Lower lobe of right lung (tissue), 2 donors: ENCODE measurements around the gene HSF2. TPM values are rescaled to one million over a fixed set of nuclear protein-coding genes. Genes with fewer than 3 reads are reported as not detected.
"Not testable (repeated sequence)": the region's sequence is repeated elsewhere in the genome, so short reads cannot be mapped to it uniquely, and the experiment has no call there.

ENCODE experiments used
- ATAC-seq, 2 donors: fragments of 200-7000 bp; cut with Tn5 transposase; one replicate each; pipeline ENCODE4 v1.9.1; 2020 to 2022; ENCODE audit warnings: mild to moderate bottlenecking in 2 of 2, moderate library complexity in 2 of 2
- DNase-seq: peaks from one replicate; pipeline ENCODE4 v3.0.0-alpha.2; 2020
- H3K27ac ChIP-seq: fragments of 200-600 bp; one replicate; pipeline ENCODE4 v1.8.0; 2022
- H3K27me3 ChIP-seq: fragments of 200-600 bp; one replicate; pipeline ENCODE4 v1.8.0; 2022; ENCODE audit warnings: low read depth
- H3K36me3 ChIP-seq: fragments of 200-600 bp; one replicate; pipeline ENCODE4 v1.8.0; 2022; ENCODE audit warnings: mild to moderate bottlenecking
- H3K4me1 ChIP-seq: fragments of 200-600 bp; one replicate; pipeline ENCODE4 v1.8.0; 2022
- H3K4me3 ChIP-seq: fragments of 200-600 bp; one replicate; pipeline ENCODE4 v1.8.0; 2022; ENCODE audit warnings: mild to moderate bottlenecking
- H3K9me3 ChIP-seq: fragments of 200-600 bp; one replicate; pipeline ENCODE4 v1.8.0; 2022
- CTCF ChIP-seq: fragments of 200-600 bp; IDR thresholded peaks from one replicate; pipeline ENCODE4 v1.8.0; 2022; ENCODE audit warnings: antibody characterized with exemption, mild to moderate bottlenecking
- intact Hi-C: fragments of 100-400 bp; cut with DNase I; formaldehyde crosslinking; loops from one replicate; pipeline ENCODE4 v1.11.0; 2022
- total RNA-seq: library from RNA; stranded (reverse); fragmentation: NEBNext Ultra II Directional; extraction: Animal tissue kit (Norgen Biotek cat#: 25700); gene quantifications from one replicate; pipeline ENCODE4 v1.2.1, GENCODE V29; 2021
- donor health status: DM: no; HTN: yes; CAD: no; lungs with severe emphysema.

HSF2 gene
- total RNA-seq, 1 donor from 2014 or later: 11.0 TPM

- DNase-seq: no peak
- peaks cover 99% of the 10 kb centered on the region for H3K36me3 ChIP-seq
Observed at GRCh38 chr6:122452509-122452908, 53.1 kb downstream of the HSF2 start.

GRCh38 chr6:122454673-122455072 lies 55.2 kb downstream of the HSF2 start:
- Histone ChIP-seq H3K36me3 (peaks cover 88% of the 10 kb centered on the region), H3K27ac (no peak overlapping the region), H3K4me3 (no peak overlapping the region), H3K9me3 (no peaks in the 10 kb centered on the region), H3K4me1 (peaks cover 14% of the 10 kb centered on the region), H3K27me3 (no peaks in the 10 kb centered on the region)
- ATAC-seq (no peak), DNase-seq (no peak)
- no peak for TF ChIP-seq CTCF
- intact Hi-C loops: no loop called here

More at GRCh38 chr6:122452509-122452908, 53.1 kb downstream of the HSF2 start:
- intact Hi-C loops: no loop called here
- Histone ChIP-seq H3K4me1 (no peaks in the 10 kb centered on the region), H3K27ac (no peak overlapping the region), H3K27me3 (no peaks in the 10 kb centered on the region), H3K9me3 (no peaks in the 10 kb centered on the region), H3K4me3 (no peak overlapping the region)
- ATAC-seq: no peak
- no peak for TF ChIP-seq CTCF

GRCh38 chr6:122455116-122455515 lies 55.7 kb downstream of the HSF2 start:
- peaks cover 83% of the 10 kb centered on the region for H3K36me3 ChIP-seq
- not testable (repeated sequence) for ATAC-seq

GRCh38 chr6:122458087-122458486 lies 58.6 kb downstream of the HSF2 start:
- peaks cover 41% of the 10 kb centered on the region for H3K4me1 ChIP-seq
- peaks cover 54% of the 10 kb centered on the region for H3K36me3 ChIP-seq
- no peak overlapping the region for H3K4me3 ChIP-seq
- H3K27ac ChIP-seq: no peak overlapping the region
- no peak for ATAC-seq
- DNase-seq: no peak
- no peak for TF ChIP-seq CTCF
- H3K9me3 ChIP-seq: no peaks in the 10 kb centered on the region
- intact Hi-C loops: no loop called here
- H3K27me3 ChIP-seq: no peaks in the 10 kb centered on the region

More at GRCh38 chr6:122455116-122455515, 55.7 kb downstream of the HSF2 start:
- H3K4me3 ChIP-seq, intact Hi-C loops, DNase-seq, H3K27ac ChIP-seq, H3K27me3 ChIP-seq, H3K9me3 ChIP-seq: not testable (repeated sequence)
- H3K4me1 ChIP-seq: peaks cover 19% of the 10 kb centered on the region

- peaks cover 42% of the 10 kb centered on the region for H3K36me3 ChIP-seq
- H3K9me3 ChIP-seq: no peaks in the 10 kb centered on the region
- intact Hi-C loops: no loop called here
- no peak overlapping the region for H3K4me3 ChIP-seq
- ATAC-seq: no peak
- no peak for DNase-seq
- no peaks in the 10 kb centered on the region for H3K27me3 ChIP-seq
- no peak overlapping the region for H3K27ac ChIP-seq
- TF ChIP-seq CTCF: no peak
- H3K4me1 ChIP-seq: peaks cover 45% of the 10 kb centered on the region
Observed at GRCh38 chr6:122459240-122459639, 59.8 kb downstream of the HSF2 start.

GRCh38 chr6:122459865-122460416 lies 60.5 kb downstream of the HSF2 start:
- H3K27ac ChIP-seq, H3K27me3 ChIP-seq, DNase-seq, H3K9me3 ChIP-seq, intact Hi-C loops, ATAC-seq, H3K4me3 ChIP-seq: not testable (repeated sequence)
- peaks cover 39% of the 10 kb centered on the region for H3K36me3 ChIP-seq
- peaks cover 52% of the 10 kb centered on the region for H3K4me1 ChIP-seq
